MCF 10A (cell line): ENCODE measurements around the gene SEPTIN1. TPM values are rescaled to one million over a fixed set of nuclear protein-coding genes. Genes with fewer than 3 reads are reported as not detected.
"Not testable (repeated sequence)": the region's sequence is repeated elsewhere in the genome, so short reads cannot be mapped to it uniquely, and the experiment has no call there.

Source experiments
- BruUV-seq: library from RNA; stranded (reverse); fragments of 400-500 nt; replicated peaks from 2 replicates; lab custom pipeline; 2021; lab: Mats Ljungman, UMichigan
- CTCF ChIA-PET: fragments of 300-600 bp; sonication (Branson Sonifier 250); formaldehyde crosslinking; extraction: SDS; loops from one replicate; lab custom pipeline; 2021; ENCODE audit warnings: antibody characterized with exemption, inconsistent platforms; lab: Yijun Ruan, JAX
- POLR2A ChIA-PET: fragments of 300-600, 350-650 bp; sonication (Branson Sonifier 250); formaldehyde crosslinking; extraction: SDS; loops from one replicate; lab custom pipeline; 2020; ENCODE audit warnings: antibody characterized with exemption, inconsistent platforms; lab: Yijun Ruan, JAX
- DNase-seq: peaks from one replicate; pipeline ENCODE4 v3.0.0-alpha.2; 2018; ENCODE audit not compliant: unreplicated experiment
- H3K27ac Mint-ChIP-seq: one replicate; pipeline ENCODE4 v1.8.0; 2022; ENCODE audit warnings: mild to moderate bottlenecking, low read depth, mixed read lengths; ENCODE audit not compliant: unreplicated experiment
- H3K27me3 Mint-ChIP-seq: one replicate; pipeline ENCODE4 v1.8.0; 2022; ENCODE audit warnings: mixed read lengths; ENCODE audit not compliant: insufficient read depth, unreplicated experiment
- H3K36me3 Mint-ChIP-seq: one replicate; pipeline ENCODE4 v1.8.0; 2022; ENCODE audit warnings: mild to moderate bottlenecking, moderate library complexity, mixed read lengths; ENCODE audit not compliant: insufficient read depth, unreplicated experiment
- H3K4me1 Mint-ChIP-seq: one replicate; pipeline ENCODE4 v1.8.0; 2022; ENCODE audit warnings: mixed read lengths; ENCODE audit not compliant: insufficient read depth, unreplicated experiment
- H3K4me3 Mint-ChIP-seq: one replicate; pipeline ENCODE4 v1.8.0; 2022; ENCODE audit warnings: mild to moderate bottlenecking, moderate library complexity, mixed read lengths; ENCODE audit not compliant: unreplicated experiment
- H3K9me3 Mint-ChIP-seq: one replicate; pipeline ENCODE4 v1.8.0; 2022; ENCODE audit warnings: mixed read lengths; ENCODE audit not compliant: unreplicated experiment
- intact Hi-C: fragments of 100-400 bp; cut with micrococcal nuclease; formaldehyde crosslinking; loops from 2 replicates; pipeline ENCODE4 v1.14.1; 2022
- total RNA-seq: library from RNA; stranded (reverse); gene quantifications from 2 replicates; pipeline ENCODE4 v1.2.3, GENCODE V29; 2022
- TF ChIP-seq, protein P1 (sequence below): fragments of 200-600 bp; IDR thresholded peaks from one replicate; pipeline ENCODE4 v1.8.0; 2022; ENCODE audit warnings: antibody characterized with exemption, mild to moderate bottlenecking; ENCODE audit not compliant: unreplicated experiment

SEPTIN1 gene
- total RNA-seq, 1 experiment from 2014 or later: 1.7 TPM

DNA sequence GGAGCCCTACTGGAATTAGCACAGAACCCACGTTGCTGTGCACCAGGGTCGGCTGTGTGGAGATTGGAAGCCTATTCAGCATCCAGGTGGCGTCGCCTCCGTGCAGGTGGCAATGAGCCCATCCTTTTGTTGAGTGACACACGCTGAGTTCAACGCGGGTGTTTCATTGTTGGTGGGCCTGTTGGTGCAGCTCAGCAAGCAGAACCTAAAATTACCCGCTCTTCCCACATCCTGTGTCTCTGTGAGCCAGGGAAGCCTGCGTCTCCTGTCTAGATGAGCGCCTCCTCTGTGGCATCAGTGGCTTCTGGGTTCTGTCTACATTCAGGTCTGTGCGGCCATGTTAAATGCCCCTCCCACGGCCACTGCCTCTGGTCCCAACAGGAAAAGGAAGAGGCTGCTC lies 41.7 kb downstream of the SEPTIN1 start:
- DNase-seq: no peak
- TF ChIP-seq, protein P1, sequence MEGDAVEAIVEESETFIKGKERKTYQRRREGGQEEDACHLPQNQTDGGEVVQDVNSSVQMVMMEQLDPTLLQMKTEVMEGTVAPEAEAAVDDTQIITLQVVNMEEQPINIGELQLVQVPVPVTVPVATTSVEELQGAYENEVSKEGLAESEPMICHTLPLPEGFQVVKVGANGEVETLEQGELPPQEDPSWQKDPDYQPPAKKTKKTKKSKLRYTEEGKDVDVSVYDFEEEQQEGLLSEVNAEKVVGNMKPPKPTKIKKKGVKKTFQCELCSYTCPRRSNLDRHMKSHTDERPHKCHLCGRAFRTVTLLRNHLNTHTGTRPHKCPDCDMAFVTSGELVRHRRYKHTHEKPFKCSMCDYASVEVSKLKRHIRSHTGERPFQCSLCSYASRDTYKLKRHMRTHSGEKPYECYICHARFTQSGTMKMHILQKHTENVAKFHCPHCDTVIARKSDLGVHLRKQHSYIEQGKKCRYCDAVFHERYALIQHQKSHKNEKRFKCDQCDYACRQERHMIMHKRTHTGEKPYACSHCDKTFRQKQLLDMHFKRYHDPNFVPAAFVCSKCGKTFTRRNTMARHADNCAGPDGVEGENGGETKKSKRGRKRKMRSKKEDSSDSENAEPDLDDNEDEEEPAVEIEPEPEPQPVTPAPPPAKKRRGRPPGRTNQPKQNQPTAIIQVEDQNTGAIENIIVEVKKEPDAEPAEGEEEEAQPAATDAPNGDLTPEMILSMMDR: no peak
- ChIA-PET CTCF (no interaction called here), POLR2A (no interaction called here)
- Mint-ChIP-seq H3K9me3 (no peaks in the 10 kb centered on the region), H3K36me3 (no peaks in the 10 kb centered on the region), H3K27me3 (no peaks in the 10 kb centered on the region), H3K4me3 (no peak overlapping the region), H3K27ac (no peak overlapping the region), H3K4me1 (peaks cover 6% of the 10 kb centered on the region)
- BruUV-seq: no TSS peak
- intact Hi-C loops: no loop called here

DNA sequence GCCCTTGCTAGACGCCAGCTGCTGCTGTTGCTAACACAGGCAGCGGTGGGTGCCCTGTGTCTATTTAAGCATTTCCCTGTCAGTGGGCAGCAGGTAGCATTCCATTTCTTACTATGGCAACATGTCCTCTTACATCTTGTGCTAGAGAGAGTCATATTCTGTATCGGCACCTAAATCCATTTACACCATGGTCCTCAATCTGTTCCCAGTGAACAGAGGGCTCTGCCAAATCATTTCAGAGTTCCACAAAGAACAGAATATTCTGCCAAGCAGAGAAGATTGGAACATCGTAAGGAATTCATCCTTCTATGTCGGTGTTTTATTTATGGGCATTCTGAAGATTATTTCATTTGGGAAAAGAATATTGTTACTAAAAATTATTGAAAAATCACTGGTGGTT lies 43.6 kb downstream of the SEPTIN1 start:
- H3K36me3 Mint-ChIP-seq, H3K4me3 Mint-ChIP-seq, intact Hi-C loops, H3K27ac Mint-ChIP-seq, DNase-seq, H3K4me1 Mint-ChIP-seq, H3K27me3 Mint-ChIP-seq, H3K9me3 Mint-ChIP-seq, CTCF ChIA-PET, BruUV-seq: not testable (repeated sequence)
- POLR2A ChIA-PET: interaction anchor here (0.7 kb wide), 1 partner anchor 769 kb away, joined by 3 read pairs; no protein-coding TSS in a partner anchor

DNA sequence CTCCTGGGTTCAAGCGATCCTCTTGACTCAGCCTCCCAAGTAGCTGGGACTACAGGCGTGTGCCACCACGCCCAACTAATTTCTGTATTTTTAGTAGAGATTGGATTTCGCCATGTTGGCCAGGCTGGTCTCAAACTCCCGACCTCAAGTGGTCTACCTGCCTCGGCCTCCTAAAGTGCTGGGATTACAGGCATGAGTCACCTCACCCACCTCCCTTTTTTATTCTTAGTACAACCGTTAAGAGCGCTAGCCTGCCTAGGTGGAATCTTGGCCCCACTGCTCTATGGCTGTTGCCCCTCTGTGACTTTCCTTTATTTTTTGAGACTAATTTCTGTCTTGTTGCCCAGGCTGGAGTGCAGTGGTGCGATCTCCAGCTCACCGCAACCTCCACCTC lies 44.4 kb downstream of the SEPTIN1 start:
- H3K4me1 Mint-ChIP-seq, H3K36me3 Mint-ChIP-seq, H3K4me3 Mint-ChIP-seq, CTCF ChIA-PET, H3K27me3 Mint-ChIP-seq, H3K9me3 Mint-ChIP-seq, H3K27ac Mint-ChIP-seq, DNase-seq, intact Hi-C loops, BruUV-seq: not testable (repeated sequence)
- POLR2A ChIA-PET: interaction anchor here (0.7 kb wide), 1 partner anchor 770 kb away, joined by 3 read pairs; no protein-coding TSS in a partner anchor

DNA sequence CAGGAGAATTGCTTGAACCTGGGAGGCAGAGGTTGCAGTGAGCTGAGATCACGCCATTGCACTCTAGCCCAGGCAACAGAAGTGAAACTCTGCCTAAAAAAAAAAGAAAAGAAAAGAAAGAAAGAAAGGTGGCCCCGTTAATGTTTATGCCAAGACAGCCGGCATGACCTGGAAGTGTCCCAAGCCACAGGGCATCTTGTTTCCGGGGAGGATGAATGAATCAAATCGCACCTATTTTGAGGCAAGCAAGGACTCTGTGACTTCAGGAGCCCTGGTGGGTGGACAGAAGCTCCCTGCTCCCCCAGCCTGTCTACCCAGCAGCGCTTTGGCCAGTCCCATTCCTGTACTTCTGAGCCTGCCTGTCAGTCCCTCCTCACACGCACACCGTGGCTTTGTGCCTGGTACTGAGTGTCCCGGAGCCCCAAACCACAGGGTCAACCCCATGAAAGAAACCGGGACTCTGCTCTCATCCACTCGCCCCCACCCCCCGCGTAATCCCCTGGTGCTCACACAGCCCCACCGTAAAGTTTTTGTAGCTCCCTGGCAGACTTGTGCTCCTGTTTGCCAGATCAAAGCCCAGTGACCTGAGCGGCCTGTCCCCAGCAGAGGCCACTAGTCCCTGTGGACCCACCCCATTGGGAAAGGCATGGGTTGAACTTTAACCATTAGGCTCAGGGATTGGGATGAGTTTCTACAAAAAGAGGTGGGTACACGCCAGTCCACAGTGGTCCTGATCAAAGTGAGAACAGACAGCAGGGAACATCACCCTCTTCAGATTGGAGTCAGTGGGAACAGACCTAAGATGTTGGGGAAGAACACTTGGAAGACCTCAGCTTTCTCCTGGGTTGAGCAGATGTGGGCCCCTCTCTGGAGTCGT lies 46.5 kb downstream of the SEPTIN1 start:
- BruUV-seq: TSS peak; percentile 54
- Mint-ChIP-seq H3K4me1 (peaks cover 8% of the 10 kb centered on the region), H3K27me3 (no peaks in the 10 kb centered on the region), H3K4me3 (peak overlapping the region; percentile 99), H3K9me3 (no peaks in the 10 kb centered on the region), H3K27ac (peak overlapping the region; percentile 83), H3K36me3 (peaks cover 7% of the 10 kb centered on the region)
- peak; percentile 72 for DNase-seq
- TF ChIP-seq, protein P1: no peak
- intact Hi-C loops: loop anchor here (1.0 kb wide), 1 partner anchor 16 kb away; no protein-coding TSS in a partner anchor
- CTCF ChIA-PET: interaction anchor here (0.5 to 1.0 kb wide), 5 partner anchors 17 to 367 kb away, joined by 3 to 6 read pairs (median 4); no protein-coding TSS in a partner anchor
- POLR2A ChIA-PET: interaction anchor here (0.7 to 3.1 kb wide), 11 partner anchors 10 to 806 kb away, joined by 3 to 44 read pairs (median 6); partner anchors contain the start of genes CD2BP2, TBC1D10B, ZNF48 and ZNF771

GRCh38 chr16:30335028-30335597 lies 47.2 kb downstream of the SEPTIN1 start:
- intact Hi-C loops: loop anchor here (1.0 kb wide), 1 partner anchor 17 kb away; no protein-coding TSS in a partner anchor
- H3K36me3 Mint-ChIP-seq, H3K4me1 Mint-ChIP-seq, BruUV-seq, H3K27me3 Mint-ChIP-seq, H3K9me3 Mint-ChIP-seq: not testable (repeated sequence)
- POLR2A ChIA-PET: interaction anchor here (0.6 to 3.1 kb wide), 13 partner anchors 11 to 807 kb away, joined by 3 to 44 read pairs (median 6); partner anchors contain the start of genes CD2BP2, TBC1D10B, ZNF48 and ZNF771
- DNase-seq: peak; percentile 73
- peak overlapping the region; percentile 83 for H3K27ac Mint-ChIP-seq
- H3K4me3 Mint-ChIP-seq: peak overlapping the region; percentile 99
- CTCF ChIA-PET: interaction anchor here (0.7 to 1.0 kb wide), 4 partner anchors 19 to 270 kb away, joined by 3 to 5 read pairs (median 3); no protein-coding TSS in a partner anchor

DNA sequence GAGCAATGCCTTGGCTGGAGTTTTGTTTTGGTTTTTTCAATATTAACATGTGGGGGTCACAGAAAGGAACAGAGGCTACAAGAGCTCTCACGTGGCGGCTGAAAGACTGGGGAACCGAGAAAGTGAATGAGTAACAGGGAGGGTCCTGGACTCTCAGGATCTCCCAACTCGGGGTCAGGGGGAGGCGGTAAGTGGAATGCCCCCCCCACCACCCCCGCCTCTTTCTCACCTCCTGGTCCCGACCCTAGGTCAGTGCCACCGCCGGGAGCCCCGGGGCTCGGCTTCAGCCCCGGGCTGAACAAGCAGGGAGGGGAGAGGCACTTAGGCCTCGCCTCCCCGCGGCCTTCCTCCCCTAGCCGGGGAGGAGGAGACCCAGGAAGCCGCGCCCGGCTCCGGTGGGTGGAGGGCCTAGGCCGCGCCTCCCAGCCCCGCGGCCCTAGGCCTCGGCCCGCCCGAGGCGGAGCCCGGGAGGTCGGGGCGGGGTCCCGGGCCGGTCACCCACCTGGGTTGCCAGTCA lies 47.8 kb downstream of the SEPTIN1 start:
- POLR2A ChIA-PET: interaction anchor here (0.6 to 3.1 kb wide), 11 partner anchors 11 to 180 kb away, joined by 3 to 44 read pairs (median 6); partner anchors contain the start of genes CD2BP2, TBC1D10B, ZNF48 and ZNF771
- DNase-seq: peak; percentile 89
- H3K36me3 Mint-ChIP-seq, BruUV-seq, intact Hi-C loops, H3K4me1 Mint-ChIP-seq, H3K27me3 Mint-ChIP-seq, H3K9me3 Mint-ChIP-seq: not testable (repeated sequence)
- Mint-ChIP-seq H3K27ac (peak overlapping the region; percentile 83), H3K4me3 (peak overlapping the region; percentile 99)
- CTCF ChIA-PET: interaction anchor here (0.7 to 0.8 kb wide), 2 partner anchors 75 to 270 kb away, joined by 3 read pairs; no protein-coding TSS in a partner anchor
